ENCODE results near the gene SEC16A.

SEC16A gene

DNA sequence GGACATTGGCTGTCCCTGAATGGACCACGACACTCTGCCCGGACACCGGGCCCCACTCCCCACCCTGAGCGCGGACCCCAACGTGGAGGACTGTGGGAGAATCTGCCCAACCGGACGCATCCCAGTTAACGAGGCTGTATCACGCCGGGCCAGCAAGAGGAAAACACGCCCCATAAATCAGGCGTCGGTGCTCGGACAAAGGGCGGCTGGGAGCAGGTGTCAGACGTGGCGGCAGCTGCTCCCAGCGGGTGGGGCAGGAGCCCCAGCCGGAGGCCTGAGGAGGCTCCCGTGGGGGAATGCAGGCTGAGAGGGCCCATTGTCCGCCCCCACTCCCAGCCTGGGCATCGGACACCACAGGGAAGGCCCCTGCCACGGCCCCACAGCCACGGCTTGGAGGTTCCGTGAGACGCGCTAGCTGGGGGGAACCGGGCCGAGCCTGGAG, 43.8 kb upstream of the SEC16A start:
- Histone ChIP-seq H3K4me1 (ENCODE audit: control insufficient read depth, insufficient read depth, low read length) (peaks cover 69% of the 10 kb centered on the region), H3K27me3 (ENCODE audit: control insufficient read depth in 1 of 2, insufficient read depth in 2 of 2, low read length in 2 of 2) (no peaks in the 10 kb centered on the region), H3K27ac (ENCODE audit: low read length) (peak overlapping the region; percentile 62), H3K4me3 (ENCODE audit: low read length in 2 of 2) (no peak overlapping the region), H3K9ac (ENCODE audit: low read length in 2 of 2) (no peak overlapping the region), H3K36me3 (ENCODE audit: control insufficient read depth in 2 of 2, insufficient read depth in 2 of 2, low read length in 2 of 2) (peaks cover 0 to 2% of the 10 kb centered on the region in 2 donors), H3K9me3 (ENCODE audit: control insufficient read depth in 2 of 2, low read length in 2 of 2) (no peaks in the 10 kb centered on the region)

GRCh38 chr9:136525841-136526499, 43.1 kb upstream of the SEC16A start:
- no peaks in the 10 kb centered on the region for H3K27me3 ChIP-seq (ENCODE audit: control insufficient read depth in 1 of 2, insufficient read depth in 2 of 2, low read length in 2 of 2)
- H3K9me3 ChIP-seq (ENCODE audit: control insufficient read depth in 2 of 2, low read length in 2 of 2): no peaks in the 10 kb centered on the region
- peak overlapping the region in 1 of 2 donors; percentile 40 for H3K4me3 ChIP-seq (ENCODE audit: low read length in 2 of 2)
- peaks cover 62% of the 10 kb centered on the region for H3K4me1 ChIP-seq (ENCODE audit: control insufficient read depth, insufficient read depth, low read length)
- peak overlapping the region; percentile 62 for H3K27ac ChIP-seq (ENCODE audit: low read length)
- no peak overlapping the region for H3K9ac ChIP-seq (ENCODE audit: low read length in 2 of 2)
- peaks cover 0 to 2% of the 10 kb centered on the region in 2 donors for H3K36me3 ChIP-seq (ENCODE audit: control insufficient read depth in 2 of 2, insufficient read depth in 2 of 2, low read length in 2 of 2)

DNA sequence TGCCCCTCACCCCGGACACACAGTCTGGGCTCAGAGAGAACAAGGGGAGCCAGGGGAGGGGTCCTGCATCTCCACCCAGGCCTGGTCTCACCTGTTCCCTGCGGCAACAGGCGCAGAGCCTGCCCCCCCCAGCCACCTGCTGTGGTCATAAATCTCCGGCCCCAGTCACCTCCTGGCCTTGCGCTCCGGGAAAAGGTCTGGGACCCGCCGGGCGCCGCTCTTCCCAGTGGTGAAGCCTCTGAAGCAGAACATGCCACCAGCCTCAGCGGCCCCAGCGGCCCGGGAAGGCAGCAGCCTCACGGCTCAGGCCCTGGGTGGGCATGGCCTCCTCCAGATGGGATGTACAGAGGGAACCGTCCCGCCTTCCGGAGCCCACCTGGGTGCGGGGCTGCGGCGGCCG, 42.4 kb upstream of the SEC16A start:
- Histone ChIP-seq H3K36me3 (ENCODE audit: control insufficient read depth in 2 of 2, insufficient read depth in 2 of 2, low read length in 2 of 2) (peaks cover 0 to 2% of the 10 kb centered on the region in 2 donors), H3K9me3 (ENCODE audit: control insufficient read depth in 2 of 2, low read length in 2 of 2) (no peaks in the 10 kb centered on the region), H3K4me3 (ENCODE audit: low read length in 2 of 2) (no peak overlapping the region), H3K9ac (ENCODE audit: low read length in 2 of 2) (no peak overlapping the region), H3K27ac (ENCODE audit: low read length) (no peak overlapping the region), H3K27me3 (ENCODE audit: control insufficient read depth in 1 of 2, insufficient read depth in 2 of 2, low read length in 2 of 2) (no peaks in the 10 kb centered on the region), H3K4me1 (ENCODE audit: control insufficient read depth, insufficient read depth, low read length) (peaks cover 54% of the 10 kb centered on the region)

DNA sequence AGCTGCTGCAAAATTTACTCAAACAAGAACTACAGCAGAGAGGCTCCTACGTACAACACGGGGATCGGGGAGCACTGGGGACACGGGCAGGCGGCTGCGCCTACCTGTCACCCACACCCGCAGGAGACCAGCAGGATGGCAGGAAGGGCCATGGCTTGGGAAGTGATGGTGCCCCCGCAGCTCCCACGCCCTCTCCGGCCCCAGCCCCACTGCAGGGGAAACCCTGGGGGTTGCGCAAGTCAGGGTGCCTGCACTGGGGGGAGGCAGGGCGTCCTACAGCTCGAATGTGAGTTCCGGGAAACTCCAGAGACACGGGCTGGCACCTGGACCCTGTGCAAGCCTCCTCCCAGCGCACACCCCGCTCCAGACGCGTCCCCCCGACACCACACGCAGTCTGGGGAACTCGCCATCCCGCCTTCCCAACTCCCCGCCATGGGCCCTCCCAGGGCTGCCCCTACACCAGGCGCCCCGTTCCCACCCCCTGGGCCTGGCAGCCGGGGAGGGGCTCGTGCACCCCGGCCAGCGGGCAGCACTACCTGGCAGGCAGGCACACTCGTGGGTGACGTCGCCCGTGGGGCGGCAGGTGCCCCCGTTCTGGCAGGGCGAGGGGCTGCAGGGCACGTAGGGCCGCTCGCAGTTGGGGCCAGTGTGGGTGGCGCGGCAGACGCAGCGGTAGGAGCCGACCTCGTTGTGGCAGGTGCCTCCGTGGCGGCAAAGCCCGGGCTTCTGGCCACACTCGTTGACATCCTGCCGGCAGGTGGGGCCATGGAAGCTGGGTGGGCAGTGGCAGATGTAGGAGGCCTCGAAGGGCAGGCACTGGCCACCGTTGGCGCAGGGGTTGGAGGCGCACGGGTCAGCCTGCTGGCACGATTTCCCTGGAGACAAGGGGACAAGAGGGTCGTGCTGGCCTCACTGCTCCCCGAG, 39.7 kb upstream of the SEC16A start:
- no peak overlapping the region for H3K27ac ChIP-seq (ENCODE audit: low read length)
- peaks cover 16 to 17% of the 10 kb centered on the region in 2 donors for H3K36me3 ChIP-seq (ENCODE audit: control insufficient read depth in 2 of 2, insufficient read depth in 2 of 2, low read length in 2 of 2)
- H3K4me3 ChIP-seq (ENCODE audit: low read length in 2 of 2): no peak overlapping the region
- no peak overlapping the region for H3K9ac ChIP-seq (ENCODE audit: low read length in 2 of 2)
- H3K27me3 ChIP-seq (ENCODE audit: control insufficient read depth in 1 of 2, insufficient read depth in 2 of 2, low read length in 2 of 2): no peaks in the 10 kb centered on the region
- H3K4me1 ChIP-seq (ENCODE audit: control insufficient read depth, insufficient read depth, low read length): peaks cover 30% of the 10 kb centered on the region
- H3K9me3 ChIP-seq (ENCODE audit: control insufficient read depth in 2 of 2, low read length in 2 of 2): no peaks in the 10 kb centered on the region

- Histone ChIP-seq H3K36me3 (ENCODE audit: control insufficient read depth in 2 of 2, insufficient read depth in 2 of 2, low read length in 2 of 2) (peaks cover 19 to 20% of the 10 kb centered on the region in 2 donors), H3K27me3 (ENCODE audit: control insufficient read depth in 1 of 2, insufficient read depth in 2 of 2, low read length in 2 of 2) (no peaks in the 10 kb centered on the region), H3K27ac (ENCODE audit: low read length) (no peak overlapping the region), H3K4me3 (ENCODE audit: low read length in 2 of 2) (no peak overlapping the region), H3K4me1 (ENCODE audit: control insufficient read depth, insufficient read depth, low read length) (peaks cover 20% of the 10 kb centered on the region), H3K9ac (ENCODE audit: low read length in 2 of 2) (no peak overlapping the region), H3K9me3 (ENCODE audit: control insufficient read depth in 2 of 2, low read length in 2 of 2) (no peaks in the 10 kb centered on the region)
Observed at GRCh38 chr9:136521537-136521936, 38.7 kb upstream of the SEC16A start.

GRCh38 chr9:136520053-136520540, 37.3 kb upstream of the SEC16A start:
- Histone ChIP-seq H3K4me1 (ENCODE audit: control insufficient read depth, insufficient read depth, low read length) (peaks cover 14% of the 10 kb centered on the region), H3K9ac (ENCODE audit: low read length in 2 of 2) (no peak overlapping the region), H3K4me3 (ENCODE audit: low read length in 2 of 2) (no peak overlapping the region), H3K27ac (ENCODE audit: low read length) (no peak overlapping the region), H3K9me3 (ENCODE audit: control insufficient read depth in 2 of 2, low read length in 2 of 2) (no peaks in the 10 kb centered on the region), H3K36me3 (ENCODE audit: control insufficient read depth in 2 of 2, insufficient read depth in 2 of 2, low read length in 2 of 2) (peaks cover 23 to 27% of the 10 kb centered on the region in 2 donors), H3K27me3 (ENCODE audit: control insufficient read depth in 1 of 2, insufficient read depth in 2 of 2, low read length in 2 of 2) (no peaks in the 10 kb centered on the region)

DNA sequence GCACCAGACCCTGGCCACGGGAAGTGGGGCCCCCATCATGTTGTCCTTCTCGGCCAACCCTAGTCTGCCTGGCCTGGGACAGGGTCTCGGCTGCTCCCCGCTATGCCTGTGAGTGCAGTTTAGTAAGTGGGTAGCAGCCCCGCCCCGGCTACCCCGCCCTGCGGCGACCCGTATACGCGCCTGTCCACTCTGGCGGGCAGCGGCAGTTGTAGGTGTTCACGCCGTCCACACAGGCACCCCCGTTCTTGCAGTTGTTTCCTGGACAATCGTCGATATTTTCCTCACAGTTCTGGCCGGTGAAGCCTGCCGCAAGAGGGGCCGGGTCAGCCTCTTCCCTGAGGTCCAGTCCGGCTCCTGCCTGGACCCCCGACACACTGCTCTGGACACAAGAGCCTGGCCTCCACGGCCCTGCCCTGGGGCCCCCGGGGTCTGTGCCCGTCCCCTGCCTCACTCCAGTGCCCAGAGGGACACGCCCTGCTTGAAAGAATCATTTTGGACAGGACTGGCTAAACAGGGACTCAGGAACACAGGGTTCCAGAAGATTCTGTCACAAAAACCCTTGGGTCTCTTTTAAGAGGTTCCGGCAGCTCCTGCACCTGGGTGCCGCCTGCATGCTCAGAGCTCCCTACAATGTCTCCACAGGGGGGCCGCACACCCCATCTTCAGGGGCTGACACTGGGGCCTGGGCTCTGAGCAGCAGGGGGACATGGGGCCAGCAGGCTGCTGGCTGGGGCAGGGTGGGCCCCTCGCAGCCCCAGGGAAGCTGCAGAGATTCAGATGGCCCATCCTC, 36.6 kb upstream of the SEC16A start:
- Histone ChIP-seq H3K27me3 (ENCODE audit: control insufficient read depth in 1 of 2, insufficient read depth in 2 of 2, low read length in 2 of 2) (no peaks in the 10 kb centered on the region), H3K9ac (ENCODE audit: low read length in 2 of 2) (no peak overlapping the region), H3K9me3 (ENCODE audit: control insufficient read depth in 2 of 2, low read length in 2 of 2) (no peaks in the 10 kb centered on the region), H3K4me1 (ENCODE audit: control insufficient read depth, insufficient read depth, low read length) (peaks cover 14% of the 10 kb centered on the region), H3K4me3 (ENCODE audit: low read length in 2 of 2) (no peak overlapping the region), H3K27ac (ENCODE audit: low read length) (no peak overlapping the region), H3K36me3 (ENCODE audit: control insufficient read depth in 2 of 2, insufficient read depth in 2 of 2, low read length in 2 of 2) (peaks cover 29 to 33% of the 10 kb centered on the region in 2 donors)

DNA sequence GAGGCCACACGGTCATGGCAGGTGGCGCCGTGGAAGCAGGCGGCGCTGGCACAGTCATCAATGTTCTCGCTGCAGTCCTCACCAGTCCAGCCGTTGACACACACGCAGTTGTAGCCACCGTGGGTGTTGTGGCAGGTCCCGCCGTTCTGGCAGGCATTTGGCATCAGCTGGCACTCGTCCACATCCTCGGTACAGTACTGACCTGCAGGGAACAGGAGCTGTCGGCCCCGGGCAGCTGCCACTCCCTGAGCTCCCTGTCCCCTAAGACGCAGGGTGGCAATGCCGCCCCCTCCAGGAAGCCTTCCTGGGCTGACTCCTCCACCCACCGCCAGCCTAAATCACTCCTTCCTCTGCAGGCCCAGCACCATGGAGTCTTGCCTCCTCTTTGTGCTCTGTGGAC, 35.8 kb upstream of the SEC16A start:
- Histone ChIP-seq H3K4me1 (ENCODE audit: control insufficient read depth, insufficient read depth, low read length) (peaks cover 9% of the 10 kb centered on the region), H3K9ac (ENCODE audit: low read length in 2 of 2) (no peak overlapping the region), H3K36me3 (ENCODE audit: control insufficient read depth in 2 of 2, insufficient read depth in 2 of 2, low read length in 2 of 2) (peaks cover 34 to 39% of the 10 kb centered on the region in 2 donors), H3K27ac (ENCODE audit: low read length) (no peak overlapping the region), H3K4me3 (ENCODE audit: low read length in 2 of 2) (no peak overlapping the region), H3K27me3 (ENCODE audit: control insufficient read depth in 1 of 2, insufficient read depth in 2 of 2, low read length in 2 of 2) (no peaks in the 10 kb centered on the region), H3K9me3 (ENCODE audit: control insufficient read depth in 2 of 2, low read length in 2 of 2) (no peaks in the 10 kb centered on the region)

DNA sequence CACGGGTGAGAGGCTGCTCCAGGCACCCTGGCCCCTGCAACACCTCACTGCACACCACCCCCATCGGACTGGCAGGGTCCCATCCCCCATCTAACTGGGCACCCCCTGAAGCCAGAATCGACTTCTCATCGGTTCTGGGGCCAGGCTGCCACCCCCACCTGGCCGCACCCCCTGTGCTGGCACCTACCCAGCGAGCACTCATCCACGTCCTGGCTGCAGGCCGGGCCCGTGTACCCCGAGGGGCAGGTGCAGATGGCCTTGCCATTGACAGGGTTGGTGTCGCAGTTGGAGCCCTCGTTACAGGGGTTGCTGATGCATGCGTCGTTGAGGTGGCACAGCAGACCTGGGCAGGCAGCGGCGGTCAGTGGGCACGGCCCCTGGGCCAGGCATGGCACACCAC, 35.1 kb upstream of the SEC16A start:
- no peaks in the 10 kb centered on the region for H3K9me3 ChIP-seq (ENCODE audit: control insufficient read depth in 2 of 2, low read length in 2 of 2)
- peaks cover 39 to 42% of the 10 kb centered on the region in 2 donors for H3K36me3 ChIP-seq (ENCODE audit: control insufficient read depth in 2 of 2, insufficient read depth in 2 of 2, low read length in 2 of 2)
- no peak overlapping the region for H3K27ac ChIP-seq (ENCODE audit: low read length)
- no peaks in the 10 kb centered on the region for H3K27me3 ChIP-seq (ENCODE audit: control insufficient read depth in 1 of 2, insufficient read depth in 2 of 2, low read length in 2 of 2)
- H3K4me1 ChIP-seq (ENCODE audit: control insufficient read depth, insufficient read depth, low read length): peaks cover 9% of the 10 kb centered on the region
- no peak overlapping the region for H3K4me3 ChIP-seq (ENCODE audit: low read length in 2 of 2)
- no peak overlapping the region for H3K9ac ChIP-seq (ENCODE audit: low read length in 2 of 2)

- Histone ChIP-seq H3K4me3 (ENCODE audit: low read length in 2 of 2) (no peak overlapping the region), H3K27ac (ENCODE audit: low read length) (no peak overlapping the region), H3K9me3 (ENCODE audit: control insufficient read depth in 2 of 2, low read length in 2 of 2) (no peaks in the 10 kb centered on the region), H3K36me3 (ENCODE audit: control insufficient read depth in 2 of 2, insufficient read depth in 2 of 2, low read length in 2 of 2) (peaks cover 40 to 41% of the 10 kb centered on the region in 2 donors), H3K4me1 (ENCODE audit: control insufficient read depth, insufficient read depth, low read length) (peaks cover 5% of the 10 kb centered on the region), H3K9ac (ENCODE audit: low read length in 2 of 2) (no peak overlapping the region), H3K27me3 (ENCODE audit: control insufficient read depth in 1 of 2, insufficient read depth in 2 of 2, low read length in 2 of 2) (no peaks in the 10 kb centered on the region)
Observed at GRCh38 chr9:136517012-136517743, 34.3 kb upstream of the SEC16A start.

All from stomach smooth muscle (tissue), 2 donors.